ENCODE results near the gene TMEM164. TPM values are rescaled to one million over a fixed set of nuclear protein-coding genes. Genes with fewer than 3 reads are reported as not detected.

Gene TMEM164
- total RNA-seq, 1 donor from 2014 or later = 39.9 TPM

GRCh38 chrX:110218591-110218990 is 215.7 kb downstream of the TMEM164 start:
- intact Hi-C loops (cut with DNase I) = no loop called here
- no peak for DNase-seq (ENCODE audit: low spot score)

DNA sequence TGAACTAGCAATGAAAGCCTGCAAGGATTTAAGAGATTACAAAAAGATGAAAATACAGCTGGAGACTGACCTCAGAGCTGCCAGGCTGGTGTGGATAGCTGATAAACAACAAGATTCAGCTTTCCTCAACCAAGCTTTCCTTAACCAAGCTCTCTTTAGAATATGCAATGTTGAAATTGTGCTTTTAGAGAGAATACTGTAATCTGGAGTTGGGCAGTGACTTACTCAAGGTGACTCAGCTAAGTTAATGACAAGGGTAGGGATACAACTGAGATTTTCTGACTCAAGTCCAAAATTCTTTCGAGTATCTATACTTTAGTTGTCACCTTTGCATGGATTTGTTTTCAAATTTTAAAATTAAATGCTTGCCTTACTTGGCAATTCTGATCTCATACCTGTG is 217.0 kb downstream of the TMEM164 start:
- intact Hi-C loops (cut with DNase I) = no loop called here
- DNase-seq (ENCODE audit: low spot score) = no peak

- DNase-seq (ENCODE audit: low spot score) = no peak
Observed at GRCh38 chrX:110222497-110223257, 219.8 kb downstream of the TMEM164 start.

GRCh38 chrX:110224926-110225617 is 222.2 kb downstream of the TMEM164 start:
- intact Hi-C loops (cut with DNase I) = no loop called here
- no peak for DNase-seq (ENCODE audit: low spot score)

More at GRCh38 chrX:110222497-110223257, 219.8 kb downstream of the TMEM164 start:
- intact Hi-C loops (cut with DNase I) = no loop called here

- no peak for DNase-seq (ENCODE audit: low spot score)
- intact Hi-C loops (cut with DNase I) = no loop called here
Observed at GRCh38 chrX:110226931-110227330, 224.0 kb downstream of the TMEM164 start.

Small RNA genes lying within 50 kb of the gene (microRNA-seq; reads per million reads assigned to microRNA genes)
- gene MIR3978 = not detected
- gene MIR652 = 3,771 reads per million, percentile 91 among the genes with 10 or more reads in this experiment
